ENCODE data around the gene BAHCC1. TPM values are rescaled to one million over a fixed set of nuclear protein-coding genes. Genes with fewer than 3 reads are reported as not detected.

BAHCC1 gene
- polyA plus RNA-seq, 4 donors: 12.2 to 33.4 (median 23.2) TPM

DNA sequence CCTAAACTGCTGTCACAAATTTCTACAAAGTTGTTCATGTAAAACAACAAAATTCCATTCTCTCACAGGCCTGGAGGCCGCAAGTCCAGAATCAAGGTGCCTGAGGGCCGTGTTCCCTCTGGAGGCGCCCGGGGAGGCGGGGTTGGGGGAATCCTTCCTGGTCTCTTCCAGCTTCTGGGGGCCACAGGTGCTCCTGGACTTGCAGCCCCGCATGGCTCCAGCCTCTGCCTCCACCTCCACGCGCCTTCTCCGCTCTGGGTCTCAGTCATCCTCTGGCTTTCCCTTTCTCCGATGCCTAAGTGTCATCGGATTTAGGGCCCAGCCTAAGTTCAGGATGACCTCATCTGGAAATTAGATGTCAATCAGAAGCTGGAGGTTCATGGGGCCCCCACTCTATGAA lies 28.6 kb upstream of the BAHCC1 start:
- DNase-seq (ENCODE audit: low read depth in 4 of 4, low spot score in 2 of 4): no peak

DNA sequence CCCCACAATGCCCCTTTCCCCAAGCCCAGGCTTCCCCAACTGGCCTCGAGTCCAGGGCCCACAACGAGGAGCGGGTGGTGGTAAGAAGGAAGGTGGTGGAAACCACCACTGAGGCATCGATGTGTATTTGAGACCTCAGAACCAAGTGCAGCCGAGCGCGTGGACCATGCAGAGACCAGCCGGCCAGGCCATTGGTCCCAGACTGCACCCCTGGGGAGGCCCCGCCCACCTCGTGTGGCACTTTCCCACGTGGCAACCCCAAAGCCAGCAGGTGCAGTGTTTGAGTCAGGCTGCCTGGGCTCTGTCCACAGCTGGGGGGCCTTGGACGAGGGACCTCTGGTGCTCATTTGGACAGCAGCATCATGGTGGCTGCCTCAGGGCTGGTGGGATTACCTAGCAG lies 28.1 kb upstream of the BAHCC1 start:
- DNase-seq (ENCODE audit: low read depth in 4 of 4, low spot score in 2 of 4): no peak

DNA sequence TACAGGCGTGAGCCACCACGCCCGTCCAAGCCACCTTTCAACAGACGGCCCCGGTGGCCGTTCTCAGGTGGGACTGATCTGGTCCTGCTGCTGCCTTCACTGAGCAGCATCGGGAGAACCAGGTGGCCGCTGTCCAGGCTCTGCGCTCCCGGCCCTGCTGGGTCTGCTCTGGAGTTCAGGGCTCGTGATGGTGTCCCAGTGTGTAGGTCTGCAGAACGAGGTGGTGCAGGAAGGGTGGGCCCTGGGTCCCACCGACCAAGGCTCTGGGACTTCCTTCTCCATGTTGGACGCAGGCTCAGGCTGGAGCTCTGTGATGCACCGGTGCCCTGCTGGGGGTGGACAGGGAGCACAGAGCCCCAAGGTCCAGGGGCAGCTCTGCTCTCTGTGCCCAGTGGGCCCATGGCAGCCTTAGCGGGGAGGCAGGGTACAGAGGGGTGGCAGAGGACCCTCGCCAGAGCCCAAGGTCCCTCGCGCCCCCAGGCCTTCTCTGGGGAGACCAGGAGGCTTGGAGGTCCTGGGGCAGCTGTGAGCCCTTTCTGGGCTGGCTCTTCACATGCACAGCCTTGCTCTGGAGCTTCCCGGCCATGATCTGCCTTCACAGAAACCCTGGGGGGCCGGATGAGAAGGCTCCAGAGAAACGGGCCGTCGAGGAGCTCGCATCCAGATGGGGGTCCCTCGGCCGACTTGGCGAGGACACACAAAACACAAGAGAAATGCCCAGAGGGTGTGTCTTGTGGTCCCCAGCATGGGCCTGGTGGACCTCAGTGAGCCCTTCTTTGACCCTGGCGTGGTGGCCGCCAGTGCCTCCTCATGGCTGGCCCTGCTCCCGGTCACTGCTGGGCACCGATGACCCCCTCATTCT lies 26.9 kb upstream of the BAHCC1 start:
- no peak for DNase-seq (ENCODE audit: low read depth in 4 of 4, low spot score in 2 of 4)

DNA sequence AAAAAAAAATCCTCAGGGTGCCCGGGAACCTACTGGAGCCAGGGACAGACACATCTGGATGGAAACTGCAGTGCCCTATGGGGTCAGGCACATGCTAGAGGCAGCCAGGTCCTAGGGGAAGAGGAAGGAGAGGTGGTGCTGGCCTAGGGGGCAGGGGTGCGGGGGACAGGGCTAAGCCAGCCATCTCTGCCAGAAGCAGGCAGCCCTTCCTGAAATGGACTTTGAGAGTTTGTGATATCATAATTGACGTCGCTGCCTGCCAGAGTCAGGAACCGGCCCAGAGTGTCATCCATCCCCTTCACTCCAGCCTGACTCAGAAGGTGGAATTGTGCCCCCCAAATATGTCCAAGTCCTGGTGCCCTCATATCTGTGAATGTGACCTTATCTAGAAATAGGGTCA lies 25.0 kb upstream of the BAHCC1 start:
- no peak for DNase-seq (ENCODE audit: low read depth in 4 of 4, low spot score in 2 of 4)

DNA sequence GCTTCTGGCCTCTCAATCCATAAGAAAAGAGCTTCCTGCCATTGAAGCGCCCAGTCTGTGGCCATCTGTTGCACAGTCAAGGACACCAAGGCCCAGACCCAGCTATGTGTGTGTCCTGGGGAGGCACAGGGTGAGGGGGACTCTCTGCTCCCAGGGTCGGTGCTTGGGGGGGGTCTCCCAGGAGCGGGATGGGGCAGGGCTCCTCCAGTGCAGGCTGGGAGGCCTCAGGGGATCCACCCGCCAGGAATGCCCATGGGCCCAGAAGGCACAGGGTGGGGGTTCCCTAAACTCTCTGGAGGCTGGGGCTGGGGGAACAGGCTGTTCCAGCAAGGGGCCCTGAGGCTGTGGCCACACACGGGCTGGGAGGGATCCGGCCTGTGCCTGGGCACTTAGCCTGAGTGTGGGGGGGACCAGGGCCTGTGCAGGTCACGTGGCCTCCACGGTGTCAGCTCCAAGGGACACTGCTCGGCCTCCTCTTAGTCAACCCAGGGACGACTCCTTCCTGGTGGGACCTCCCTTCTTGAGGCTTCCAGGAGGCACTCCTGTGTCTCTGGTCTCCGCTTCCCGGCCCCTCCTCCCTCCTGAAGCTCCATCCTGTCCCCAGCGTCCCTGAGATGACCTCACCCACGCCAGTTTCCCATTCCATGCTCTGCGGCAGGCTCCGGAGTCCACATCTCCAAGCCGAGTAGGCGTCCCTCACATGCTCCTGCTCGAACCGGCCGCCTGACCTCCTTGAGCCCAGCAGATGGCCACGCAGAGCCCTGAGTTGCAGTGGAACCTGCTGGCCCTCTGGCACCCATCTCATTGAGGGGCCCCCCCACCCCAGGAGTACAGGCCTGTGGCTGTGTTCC lies 23.1 kb upstream of the BAHCC1 start:
- no peak for DNase-seq (ENCODE audit: low read depth in 4 of 4, low spot score in 2 of 4)

DNA sequence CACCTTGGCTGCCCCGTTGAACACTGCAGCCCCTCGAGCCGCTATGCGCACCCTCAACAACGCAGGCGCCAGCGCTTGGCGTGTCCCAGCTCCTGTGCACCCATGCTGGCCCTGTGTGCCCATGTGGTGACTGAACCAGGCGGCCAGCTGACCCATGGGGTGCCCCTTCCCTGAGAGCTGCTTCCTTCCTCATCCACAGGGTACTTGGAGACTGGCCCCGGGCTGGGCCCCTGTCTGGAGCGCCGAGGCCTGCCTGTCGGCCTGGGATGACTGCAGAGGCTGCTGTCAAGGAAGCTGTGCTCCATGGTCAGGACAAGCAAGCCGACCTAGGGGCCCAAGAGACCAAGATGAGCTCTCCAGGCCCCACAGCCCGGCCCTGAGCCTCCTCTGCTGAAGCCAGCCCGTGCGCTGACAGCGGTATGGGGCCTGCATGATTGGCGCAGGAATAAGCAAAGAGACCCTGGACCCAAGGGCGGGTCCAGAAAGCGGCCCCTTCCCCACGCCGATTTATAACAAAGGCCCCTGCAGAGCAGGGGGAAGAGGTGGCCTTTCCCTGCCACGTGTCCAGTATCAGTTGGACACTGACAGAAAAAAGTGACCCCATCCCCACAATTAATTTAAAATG lies 21.6 kb upstream of the BAHCC1 start:
- no peak for DNase-seq (ENCODE audit: low read depth in 4 of 4, low spot score in 2 of 4)

DNA sequence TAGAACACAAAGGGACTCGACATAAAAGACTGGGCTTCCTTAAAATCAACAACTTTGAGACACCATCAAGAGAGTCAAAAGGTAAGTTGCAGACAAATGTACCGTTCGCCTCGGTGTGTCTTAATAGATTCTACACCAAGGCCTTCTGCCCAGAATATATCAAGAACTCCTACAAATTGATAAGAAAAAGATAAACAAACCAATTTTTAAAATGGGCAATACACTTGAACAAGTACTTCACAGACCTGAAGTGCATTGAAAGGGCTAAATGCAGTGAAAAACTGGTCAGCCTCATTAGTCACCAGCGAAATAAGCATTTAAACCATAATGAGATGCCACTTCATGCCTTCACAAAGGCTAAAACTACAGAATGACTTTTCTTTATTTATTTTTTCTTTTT lies 20.4 kb upstream of the BAHCC1 start:
- DNase-seq (ENCODE audit: low read depth in 4 of 4, low spot score in 2 of 4): no peak

DNA sequence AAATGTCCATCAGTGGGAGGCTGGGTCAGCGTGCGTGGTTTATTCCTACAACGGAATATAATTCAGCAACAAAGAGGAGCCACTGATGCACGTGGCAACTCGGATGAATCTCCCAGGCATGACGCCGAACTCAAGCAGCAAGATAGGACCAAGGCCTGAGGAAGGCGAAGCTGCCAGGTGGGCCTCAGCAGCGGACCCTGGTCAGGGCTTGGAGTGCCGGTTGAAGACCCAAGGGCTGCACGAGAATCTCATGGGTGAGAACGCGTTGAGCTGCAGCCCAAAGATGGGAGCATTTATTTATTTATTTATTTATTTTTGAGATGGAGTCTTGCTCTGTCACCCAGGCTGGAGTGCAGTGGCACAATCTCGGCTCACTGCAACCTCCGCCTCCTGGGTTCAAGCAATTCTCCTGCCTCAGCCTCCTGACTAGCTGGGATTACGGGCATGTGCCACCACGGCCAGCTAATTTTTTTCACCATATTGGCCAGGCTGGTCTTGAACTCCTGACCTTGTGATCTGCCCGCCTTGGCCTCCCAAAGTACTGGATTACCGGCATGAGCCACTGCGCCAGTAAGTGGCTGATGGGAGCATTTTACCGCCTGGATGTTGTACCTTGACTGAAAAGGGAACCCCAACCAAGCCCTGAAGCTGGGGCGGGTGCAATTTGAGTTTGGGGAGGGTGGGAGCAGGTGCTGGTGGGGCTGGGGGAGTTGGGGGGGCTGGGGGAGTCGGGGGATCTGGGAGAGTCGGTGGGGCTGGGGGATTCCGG lies 18.1 kb upstream of the BAHCC1 start:
- no peak for DNase-seq (ENCODE audit: low read depth in 4 of 4, low spot score in 2 of 4)

DNA sequence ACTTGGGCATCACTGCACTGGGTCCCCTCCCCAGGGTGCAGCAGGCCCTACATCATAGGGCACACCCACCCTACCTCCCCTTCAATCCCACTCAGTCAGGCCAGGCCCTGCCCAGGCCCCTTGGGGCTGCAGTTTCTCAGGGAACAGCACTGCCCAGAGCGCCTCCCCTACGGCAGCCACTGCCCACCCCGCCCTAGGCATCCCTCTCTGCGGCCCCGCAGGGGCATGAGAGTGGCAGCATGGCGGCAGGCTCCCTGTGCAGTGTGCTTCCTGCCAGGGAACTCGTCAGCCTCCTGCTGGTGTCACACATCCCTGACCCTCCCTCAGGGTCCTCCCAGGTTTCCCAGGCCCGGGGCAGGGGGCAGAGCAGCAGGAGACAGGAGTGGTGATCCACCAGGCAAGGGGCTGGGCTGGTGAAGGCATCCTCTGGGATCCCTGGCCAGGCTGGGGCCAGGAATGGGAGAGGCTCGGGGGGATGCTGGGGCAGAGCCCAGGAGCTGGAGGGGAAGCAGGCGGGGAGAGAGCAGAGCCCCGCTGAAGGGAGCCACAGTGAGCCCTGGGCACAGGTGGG lies 16.2 kb upstream of the BAHCC1 start:
- no peak for DNase-seq (ENCODE audit: low read depth in 4 of 4, low spot score in 2 of 4)

DNA sequence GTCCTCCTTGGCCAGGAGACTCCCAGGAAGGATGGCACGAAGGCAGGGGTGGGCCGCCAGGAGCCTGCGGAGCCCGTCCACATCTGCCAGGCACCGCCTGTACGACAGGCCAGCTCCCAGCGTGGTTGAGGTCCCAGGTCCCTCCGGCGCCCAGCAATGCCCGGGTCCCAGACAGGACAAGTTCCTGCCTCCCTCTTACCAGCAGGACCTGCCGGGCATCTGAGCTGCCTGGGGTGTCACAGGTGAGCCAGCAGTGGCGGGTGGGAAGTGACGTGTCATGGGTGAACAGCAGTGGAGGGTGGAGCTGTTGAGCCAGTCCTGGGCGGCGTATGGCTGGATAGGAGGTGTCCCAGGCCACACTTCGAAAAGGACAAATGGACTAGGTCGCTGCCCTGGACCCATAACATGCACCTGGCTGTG lies 15.7 kb upstream of the BAHCC1 start:
- DNase-seq (ENCODE audit: low read depth in 4 of 4, low spot score in 2 of 4): no peak

DNA sequence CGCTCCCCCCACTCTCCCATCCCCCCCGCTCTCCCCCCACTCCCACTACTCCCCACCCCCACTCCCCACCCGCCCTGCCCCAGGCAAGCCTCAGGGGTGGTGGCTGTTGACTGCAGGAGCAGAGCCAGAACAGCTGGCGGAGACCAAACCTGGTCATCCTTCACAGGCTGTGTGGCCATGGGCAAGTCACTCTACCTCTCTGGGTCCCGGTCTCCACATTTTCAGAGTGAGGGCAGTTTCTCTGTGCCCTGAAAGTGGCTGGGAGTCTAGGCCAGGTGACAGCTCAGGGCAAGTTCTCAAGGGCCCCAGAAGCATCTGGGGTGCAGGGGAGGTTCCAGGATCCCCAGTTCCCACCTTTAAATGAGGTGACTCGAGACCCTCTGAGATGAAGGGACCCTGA lies 15.1 kb upstream of the BAHCC1 start:
- no peak for DNase-seq (ENCODE audit: low read depth in 4 of 4, low spot score in 2 of 4)

DNA sequence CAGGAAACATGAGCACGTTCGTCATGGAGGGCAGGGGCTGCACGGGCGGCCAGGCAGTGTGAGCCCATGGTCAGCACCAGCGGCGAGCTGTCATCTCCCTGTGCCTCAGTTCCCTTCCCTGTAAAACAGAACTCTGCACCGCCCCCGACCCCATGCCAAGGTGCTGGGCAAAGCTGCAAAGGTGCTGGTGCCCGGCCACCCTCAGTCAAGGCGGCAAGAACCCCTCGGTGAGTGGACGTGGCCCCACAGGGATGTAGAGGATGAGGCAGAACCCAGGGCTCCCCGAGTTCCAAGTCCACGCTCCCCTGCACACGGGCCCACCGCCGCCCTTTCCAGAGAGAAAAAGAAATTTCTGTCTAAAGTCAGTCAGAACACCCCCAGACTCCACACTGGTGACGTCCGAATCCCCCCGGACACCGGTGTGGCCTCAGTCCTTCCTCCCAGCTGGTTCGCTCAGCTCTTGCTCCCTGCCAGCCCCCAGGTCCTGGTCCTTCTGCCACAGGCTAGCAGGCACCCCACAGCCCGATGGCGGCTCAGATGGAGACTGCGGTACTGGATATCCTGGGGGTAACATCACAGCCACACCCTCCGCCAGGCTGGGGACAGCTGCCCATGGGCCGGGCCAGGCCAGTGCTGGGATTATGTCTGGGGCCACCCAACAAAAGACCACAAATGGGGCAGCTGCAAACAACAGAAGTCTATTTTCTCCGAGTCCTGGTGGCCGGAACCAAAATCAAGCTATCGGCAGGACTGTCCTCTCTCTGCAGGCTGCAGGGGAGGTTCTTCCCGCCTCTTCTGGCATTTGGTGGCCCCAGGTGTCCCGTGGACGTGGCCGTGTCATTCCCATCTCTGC lies 14.4 kb upstream of the BAHCC1 start:
- DNase-seq (ENCODE audit: low read depth in 4 of 4, low spot score in 2 of 4): no peak

DNA sequence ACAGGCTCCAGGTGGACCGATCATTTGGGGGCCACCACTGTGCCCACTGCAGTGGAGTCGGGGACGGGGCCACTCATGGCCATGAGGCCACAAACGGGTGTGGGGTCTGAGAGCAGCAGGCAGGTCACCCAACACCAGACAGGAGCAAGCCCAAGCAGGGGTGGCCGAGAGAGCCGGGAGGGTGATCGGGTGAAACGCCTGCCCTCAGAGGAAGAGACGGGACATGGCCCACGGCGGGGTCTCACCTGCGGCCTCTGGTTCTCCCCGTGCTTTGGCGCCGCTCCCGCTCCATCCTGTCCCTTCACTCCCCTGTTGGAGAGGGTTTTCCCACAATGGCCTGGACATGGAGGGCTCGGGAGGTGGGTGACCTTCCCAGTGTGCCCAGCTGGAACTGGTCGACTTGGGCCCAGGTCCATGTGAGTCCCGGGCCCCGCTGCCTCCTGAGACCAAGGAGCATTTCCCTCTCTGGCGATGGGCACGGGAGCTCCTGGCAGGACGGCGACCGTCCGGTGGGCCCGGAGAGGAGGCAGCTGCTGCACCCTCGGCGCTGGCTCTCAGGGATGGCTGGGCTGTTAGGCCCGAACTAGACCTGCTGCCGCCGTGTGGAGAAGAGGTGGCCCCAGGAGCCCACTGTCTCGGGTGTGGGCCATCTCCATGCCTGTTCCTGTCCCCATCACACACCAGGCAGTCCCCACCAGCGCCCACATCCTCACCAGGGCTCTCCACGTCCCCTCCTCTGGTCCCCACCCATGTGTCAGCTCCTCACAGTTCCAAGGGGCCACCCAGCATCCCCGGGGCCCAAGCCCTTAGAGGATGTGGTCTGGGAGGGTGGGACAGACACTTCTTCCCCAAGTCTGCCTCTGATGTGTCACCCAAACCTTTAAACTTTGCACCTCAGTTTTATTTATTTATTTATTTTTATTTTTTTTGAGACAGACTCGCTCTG lies 13.4 kb upstream of the BAHCC1 start:
- DNase-seq (ENCODE audit: low read depth in 4 of 4, low spot score in 2 of 4): no peak

DNA sequence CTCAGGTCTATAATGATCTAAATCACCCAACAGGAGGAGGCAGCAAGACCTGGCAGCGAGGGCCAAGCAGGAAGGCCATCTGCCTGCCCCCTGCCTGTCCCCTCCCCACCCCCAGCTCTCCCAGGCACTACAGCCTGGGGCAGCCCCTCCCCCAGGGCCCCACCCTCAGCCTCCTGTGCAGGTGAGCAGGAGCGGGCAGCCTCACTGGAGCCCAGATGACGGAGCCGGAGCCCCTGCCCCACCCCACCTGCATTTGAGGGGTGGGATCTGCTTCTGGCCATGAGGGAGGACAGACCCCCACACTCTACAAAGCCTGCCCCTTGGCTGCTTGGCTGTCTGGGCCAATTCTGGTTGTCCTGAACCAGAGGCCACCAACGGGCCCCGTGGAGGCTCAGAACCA lies 12.4 kb upstream of the BAHCC1 start:
- no peak for DNase-seq (ENCODE audit: low read depth in 4 of 4, low spot score in 2 of 4)

DNA sequence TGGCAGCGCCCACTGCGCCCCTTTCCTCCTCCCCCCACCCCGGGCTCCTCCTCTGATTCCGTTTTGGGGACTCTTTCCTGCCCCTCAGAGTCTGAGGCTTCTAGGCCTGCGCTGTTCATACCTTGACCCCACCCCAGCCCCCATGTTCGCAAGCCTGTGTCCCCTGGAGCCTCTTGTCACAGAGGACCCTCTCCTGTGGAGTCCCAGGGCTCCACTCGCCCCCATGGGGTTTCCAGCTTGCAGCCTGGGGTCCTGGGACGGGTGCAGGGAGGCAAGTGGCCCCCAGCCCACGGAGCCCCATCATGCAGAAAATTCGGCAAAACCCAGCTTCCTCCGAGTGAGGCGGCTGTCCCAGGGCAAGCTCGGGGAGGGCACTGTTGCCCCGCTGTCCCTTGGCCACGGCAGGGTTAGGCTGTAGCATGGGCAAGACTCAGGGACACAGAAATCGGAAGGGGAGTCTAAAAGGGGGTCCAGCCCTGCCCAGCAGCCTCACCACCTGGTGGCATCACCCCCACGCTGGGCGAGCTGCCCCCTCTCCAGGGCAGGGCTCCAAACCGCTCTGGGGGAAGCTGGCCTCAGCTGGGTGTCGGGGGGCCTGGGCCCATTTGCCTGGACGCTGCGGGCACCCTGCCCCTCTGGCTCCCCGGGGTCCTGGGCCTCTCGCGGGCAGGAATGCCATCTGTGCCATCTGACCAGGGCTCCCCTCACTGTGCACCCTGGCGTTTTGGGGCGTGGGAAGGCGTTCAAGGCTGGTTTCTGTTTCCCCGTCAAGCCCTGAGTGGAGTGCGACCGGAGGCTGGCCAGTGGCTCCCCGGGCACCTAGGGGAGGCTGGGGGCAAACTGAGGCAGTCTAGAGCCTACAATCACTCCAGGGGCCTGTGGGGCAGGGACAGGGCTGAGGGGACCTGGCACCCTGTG lies 11.5 kb upstream of the BAHCC1 start:
- DNase-seq (ENCODE audit: low read depth in 4 of 4, low spot score in 2 of 4): no peak

DNA sequence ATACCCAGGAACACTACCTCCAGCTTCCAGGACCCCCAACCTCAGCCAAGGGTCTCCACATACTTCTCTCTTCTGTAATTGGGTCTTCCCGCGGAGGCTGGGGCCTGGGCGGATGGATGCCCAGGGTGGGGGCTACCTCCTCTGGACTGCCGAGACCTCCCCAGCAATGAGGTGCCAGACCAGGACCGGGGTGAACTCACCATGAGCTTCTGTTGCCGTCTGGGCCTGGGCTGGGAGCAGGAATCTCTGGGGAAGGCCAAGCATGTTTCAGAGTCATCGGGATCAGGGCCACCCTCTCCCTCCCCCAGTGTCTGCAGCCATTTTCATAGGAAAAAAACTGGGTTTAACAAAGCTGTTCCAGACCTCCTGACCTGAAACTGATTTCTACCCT lies 10.3 kb upstream of the BAHCC1 start:
- no peak for DNase-seq (ENCODE audit: low read depth in 4 of 4, low spot score in 2 of 4)

Data from left renal cortex interstitium (tissue), 4 donors.